Spleen (tissue), 7 donors: ENCODE data around the gene SMYD1.

Experiments used
- CTCF ChIP-seq, 11 experiments: fragments of 200-600 bp in 7 of 11; fragments of 450-650 bp in 4 of 11; sonication (generic) in 4 of 11; IDR thresholded peaks in 8 of 11; conservative IDR thresholded peaks in 3 of 11; 1 replicate in 7 of 11; 2 replicates in 4 of 11; pipeline versions ENCODE4 v1.4.0 to v1.8.0; 2016 to 2021; ENCODE audit warnings: antibody characterized with exemption in 11 of 11, inconsistent platforms in 4 of 11, mild to moderate bottlenecking in 1 of 11
- POLR2A ChIP-seq, 3 donors: fragments of 450-650 bp; IDR thresholded peaks; one replicate each; pipeline ENCODE4 v1.5.1; 2017; ENCODE audit warnings: antibody characterized with exemption in 3 of 3, mild to moderate bottlenecking in 1 of 3
- POLR2AphosphoS5 ChIP-seq, 3 donors: sonication (generic); formaldehyde crosslinking; IDR thresholded peaks; one replicate each; pipeline ENCODE4 v1.5.1; 2017; ENCODE audit warnings: antibody characterized with exemption in 3 of 3
- donor health status: DM: no; HTN: no; CAD: no; lungs with moderate emphysema.
- donor health status: DM: no; HTN: no; CAD: no.
- donor health status: DM: no; HTN: no; CAD: no.

GRCh38 chr2:88139804-88140203, 72.2 kb downstream of the SMYD1 start:
- TF ChIP-seq CTCF (IDR thresholded peaks at IDR 0.05 in 8 of 11, conservative IDR thresholded peaks at IDR 0.05 in 3 of 11) = no peak
- no peak for TF ChIP-seq POLR2A (IDR thresholded peaks at IDR 0.05)
- no peak for TF ChIP-seq POLR2AphosphoS5 (IDR thresholded peaks at IDR 0.05)
